ENCODE data around the gene CDK14.

DNA sequence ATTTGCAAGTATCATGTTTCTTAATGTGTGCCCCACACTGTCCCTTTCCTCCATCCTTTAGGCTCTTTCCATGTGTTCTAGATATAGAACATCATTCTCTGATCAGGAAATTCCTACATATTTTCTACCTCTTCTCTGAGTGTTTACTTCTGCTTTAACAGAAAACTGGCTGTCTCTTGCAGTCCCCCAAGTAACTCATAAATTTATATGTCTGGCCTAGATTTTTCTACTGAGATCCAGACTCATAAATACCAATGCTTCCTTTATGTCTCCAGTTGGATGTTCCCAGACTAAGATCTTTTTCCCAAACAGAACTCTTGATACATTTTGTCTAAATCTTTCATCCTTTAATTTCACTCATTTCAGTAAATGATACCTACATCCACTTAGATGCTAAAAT, 181.8 kb downstream of the CDK14 start:
- TF ChIP-seq, protein P1, sequence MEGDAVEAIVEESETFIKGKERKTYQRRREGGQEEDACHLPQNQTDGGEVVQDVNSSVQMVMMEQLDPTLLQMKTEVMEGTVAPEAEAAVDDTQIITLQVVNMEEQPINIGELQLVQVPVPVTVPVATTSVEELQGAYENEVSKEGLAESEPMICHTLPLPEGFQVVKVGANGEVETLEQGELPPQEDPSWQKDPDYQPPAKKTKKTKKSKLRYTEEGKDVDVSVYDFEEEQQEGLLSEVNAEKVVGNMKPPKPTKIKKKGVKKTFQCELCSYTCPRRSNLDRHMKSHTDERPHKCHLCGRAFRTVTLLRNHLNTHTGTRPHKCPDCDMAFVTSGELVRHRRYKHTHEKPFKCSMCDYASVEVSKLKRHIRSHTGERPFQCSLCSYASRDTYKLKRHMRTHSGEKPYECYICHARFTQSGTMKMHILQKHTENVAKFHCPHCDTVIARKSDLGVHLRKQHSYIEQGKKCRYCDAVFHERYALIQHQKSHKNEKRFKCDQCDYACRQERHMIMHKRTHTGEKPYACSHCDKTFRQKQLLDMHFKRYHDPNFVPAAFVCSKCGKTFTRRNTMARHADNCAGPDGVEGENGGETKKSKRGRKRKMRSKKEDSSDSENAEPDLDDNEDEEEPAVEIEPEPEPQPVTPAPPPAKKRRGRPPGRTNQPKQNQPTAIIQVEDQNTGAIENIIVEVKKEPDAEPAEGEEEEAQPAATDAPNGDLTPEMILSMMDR (IDR thresholded peaks at IDR 0.05) = no peak
- no peak for TF ChIP-seq POLR2A (IDR thresholded peaks at IDR 0.05)
